ENCODE data around the gene NPTX2. TPM values are rescaled to one million over a fixed set of nuclear protein-coding genes. Genes with fewer than 3 reads are reported as not detected.

The NPTX2 gene, protein sequence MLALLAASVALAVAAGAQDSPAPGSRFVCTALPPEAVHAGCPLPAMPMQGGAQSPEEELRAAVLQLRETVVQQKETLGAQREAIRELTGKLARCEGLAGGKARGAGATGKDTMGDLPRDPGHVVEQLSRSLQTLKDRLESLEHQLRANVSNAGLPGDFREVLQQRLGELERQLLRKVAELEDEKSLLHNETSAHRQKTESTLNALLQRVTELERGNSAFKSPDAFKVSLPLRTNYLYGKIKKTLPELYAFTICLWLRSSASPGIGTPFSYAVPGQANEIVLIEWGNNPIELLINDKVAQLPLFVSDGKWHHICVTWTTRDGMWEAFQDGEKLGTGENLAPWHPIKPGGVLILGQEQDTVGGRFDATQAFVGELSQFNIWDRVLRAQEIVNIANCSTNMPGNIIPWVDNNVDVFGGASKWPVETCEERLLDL
- 0.12 and 0.21 TPM in 2 replicates for polyA plus RNA-seq (2013)

DNA sequence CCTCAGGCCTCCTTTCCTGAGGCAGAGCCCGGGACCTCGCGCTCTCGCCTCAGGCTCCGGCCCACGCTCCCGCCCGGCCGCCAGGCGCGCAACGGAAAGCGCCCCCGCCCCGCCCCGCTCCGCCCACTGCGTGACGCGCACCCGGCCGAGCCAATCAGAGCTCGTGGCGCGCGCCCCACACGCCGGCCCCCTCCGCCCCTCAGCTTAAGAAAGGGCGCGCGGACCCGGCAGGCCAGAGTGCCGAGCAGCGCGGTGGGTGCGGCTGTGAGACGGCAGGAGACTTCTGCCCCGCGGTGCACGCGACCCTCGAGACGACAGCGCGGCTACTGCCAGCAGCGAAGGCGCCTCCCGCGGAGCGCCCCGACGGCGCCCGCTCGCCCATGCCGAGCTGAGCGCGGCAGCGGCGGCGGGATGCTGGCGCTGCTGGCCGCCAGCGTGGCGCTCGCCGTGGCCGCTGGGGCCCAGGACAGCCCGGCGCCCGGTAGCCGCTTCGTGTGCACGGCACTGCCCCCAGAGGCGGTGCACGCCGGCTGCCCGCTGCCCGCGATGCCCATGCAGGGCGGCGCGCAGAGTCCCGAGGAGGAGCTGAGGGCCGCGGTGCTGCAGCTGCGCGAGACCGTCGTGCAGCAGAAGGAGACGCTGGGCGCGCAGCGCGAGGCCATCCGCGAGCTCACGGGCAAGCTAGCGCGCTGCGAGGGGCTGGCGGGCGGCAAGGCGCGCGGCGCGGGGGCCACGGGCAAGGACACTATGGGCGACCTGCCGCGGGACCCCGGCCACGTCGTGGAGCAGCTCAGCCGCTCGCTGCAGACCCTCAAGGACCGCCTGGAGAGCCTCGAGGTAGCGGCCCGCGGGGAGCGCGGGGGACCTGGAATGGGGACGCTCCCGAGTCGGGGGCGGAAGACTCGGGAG is at the start of gene NPTX2:
NPTX2 (plus strand) TSS at position 235 of the 909 bp plus-strand sequence; CDS start at position 412, 177 bp downstream.
- H2AK5ac ChIP-seq (ENCODE audit: low read length): no peak within 1 kb of the TSS
- H3K79me1 ChIP-seq (ENCODE audit: low read length): no peaks in the 10 kb centered on the region
- H4K8ac ChIP-seq (ENCODE audit: low read depth, low read length): no peak within 1 kb of the TSS
- H3K4me3 ChIP-seq (ENCODE audit: low read depth, low read length): peak within 1 kb of the TSS; percentile 52
- H3K4me1 ChIP-seq (ENCODE audit: control insufficient read depth in 1 of 2, insufficient read depth in 2 of 2, low read length in 2 of 2): peaks cover 9% of the 10 kb centered on the region in 2 experiments
- no CpG with 5 or more reads among the region's 130 CpGs for WGBS (ENCODE audit: extremely low coverage, insufficient coverage, insufficient read length)
- peaks cover 42% of the 10 kb centered on the region for H3K27me3 ChIP-seq (ENCODE audit: insufficient read depth, low read length)
- H3K4me2 ChIP-seq (ENCODE audit: low read length): peak within 1 kb of the TSS; percentile 62
- no peak for DNase-seq
- H3K9ac ChIP-seq (ENCODE audit: low read length): no peak within 1 kb of the TSS
- H2BK5ac ChIP-seq (ENCODE audit: low read depth, low read length, poor library complexity): no peak within 1 kb of the TSS
- H2BK12ac ChIP-seq (ENCODE audit: low read length): no peak within 1 kb of the TSS
- H2AFZ ChIP-seq (ENCODE audit: insufficient read depth, low read length, poor library complexity): peak within 1 kb of the TSS; percentile 10
- H2BK120ac ChIP-seq (ENCODE audit: insufficient read depth, low read length, poor library complexity): no peak within 1 kb of the TSS
- H3K79me2 ChIP-seq (ENCODE audit: control insufficient read depth, insufficient read depth, low read length, poor library complexity): no peaks in the 10 kb centered on the region
- no peaks in the 10 kb centered on the region for H3K36me3 ChIP-seq (ENCODE audit: control insufficient read depth in 1 of 2, insufficient read depth in 2 of 2, low read length in 2 of 2)
- H3K4ac ChIP-seq (ENCODE audit: low read depth, low read length): no peak within 1 kb of the TSS
- H3K23ac ChIP-seq (ENCODE audit: low read length): no peak within 1 kb of the TSS
- H3K9me3 ChIP-seq (ENCODE audit: insufficient read depth, low read depth, low read length): peaks cover 9% of the 10 kb centered on the region
- H3K14ac ChIP-seq (ENCODE audit: low read length): no peak within 1 kb of the TSS
- no peak within 1 kb of the TSS for H3K27ac ChIP-seq (ENCODE audit: low read depth, low read length)
- H4K12ac ChIP-seq (ENCODE audit: low read depth, low read length): no peak within 1 kb of the TSS
- H3K18ac ChIP-seq (ENCODE audit: low read length): no peak within 1 kb of the TSS
- no peak within 1 kb of the TSS for H4K91ac ChIP-seq (ENCODE audit: low read depth, low read length)

DNA sequence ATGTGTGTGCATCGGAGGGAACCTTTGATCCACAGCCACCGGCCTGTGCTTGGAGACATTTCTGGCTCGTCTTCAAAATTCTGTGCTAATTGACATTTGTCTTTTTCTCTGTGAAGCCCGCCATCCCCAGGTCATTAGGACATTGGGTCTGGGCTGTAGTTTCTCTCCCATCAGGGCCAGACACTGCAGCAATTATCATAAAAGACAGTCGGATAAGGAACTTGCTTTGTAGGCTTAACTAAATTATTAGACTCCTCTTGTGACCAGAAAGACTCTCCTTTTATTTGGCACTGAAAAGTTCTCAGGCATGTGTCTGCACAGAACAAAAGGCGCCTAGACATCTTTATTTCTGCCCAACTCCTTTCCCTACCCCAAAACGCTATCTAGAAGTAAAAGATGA is 49.1 kb upstream of the NPTX2 start:
- Histone ChIP-seq H3K4me3 (ENCODE audit: low read depth, low read length) (no peak overlapping the region), H3K27me3 (ENCODE audit: insufficient read depth, low read length) (no peaks in the 10 kb centered on the region), H2AFZ (ENCODE audit: insufficient read depth, low read length, poor library complexity) (no peak overlapping the region), H4K91ac (ENCODE audit: low read depth, low read length) (no peak overlapping the region), H3K79me2 (ENCODE audit: control insufficient read depth, insufficient read depth, low read length, poor library complexity) (no peaks in the 10 kb centered on the region), H3K14ac (ENCODE audit: low read length) (no peak overlapping the region), H3K23ac (ENCODE audit: low read length) (no peak overlapping the region), H4K12ac (ENCODE audit: low read depth, low read length) (no peak overlapping the region), H3K18ac (ENCODE audit: low read length) (no peak overlapping the region), H2BK120ac (ENCODE audit: insufficient read depth, low read length, poor library complexity) (no peak overlapping the region), H3K79me1 (ENCODE audit: low read length) (no peaks in the 10 kb centered on the region), H3K4ac (ENCODE audit: low read depth, low read length) (no peak overlapping the region), H3K36me3 (ENCODE audit: control insufficient read depth in 1 of 2, insufficient read depth in 2 of 2, low read length in 2 of 2) (no peaks in the 10 kb centered on the region), H3K9me3 (ENCODE audit: insufficient read depth, low read depth, low read length) (peaks cover 3% of the 10 kb centered on the region), H3K9ac (ENCODE audit: low read length) (no peak overlapping the region), H2BK12ac (ENCODE audit: low read length) (no peak overlapping the region), H2AK5ac (ENCODE audit: low read length) (no peak overlapping the region), H3K27ac (ENCODE audit: low read depth, low read length) (no peak overlapping the region), H3K4me2 (ENCODE audit: low read length) (no peak overlapping the region), H2BK5ac (ENCODE audit: low read depth, low read length, poor library complexity) (no peak overlapping the region), H3K4me1 (ENCODE audit: control insufficient read depth in 1 of 2, insufficient read depth in 2 of 2, low read length in 2 of 2) (no peaks in the 10 kb centered on the region), H4K8ac (ENCODE audit: low read depth, low read length) (no peak overlapping the region)
- WGBS (ENCODE audit: extremely low coverage, insufficient coverage, insufficient read length): no CpG with 5 or more reads among the region's 7 CpGs
- DNase-seq: no peak

DNA sequence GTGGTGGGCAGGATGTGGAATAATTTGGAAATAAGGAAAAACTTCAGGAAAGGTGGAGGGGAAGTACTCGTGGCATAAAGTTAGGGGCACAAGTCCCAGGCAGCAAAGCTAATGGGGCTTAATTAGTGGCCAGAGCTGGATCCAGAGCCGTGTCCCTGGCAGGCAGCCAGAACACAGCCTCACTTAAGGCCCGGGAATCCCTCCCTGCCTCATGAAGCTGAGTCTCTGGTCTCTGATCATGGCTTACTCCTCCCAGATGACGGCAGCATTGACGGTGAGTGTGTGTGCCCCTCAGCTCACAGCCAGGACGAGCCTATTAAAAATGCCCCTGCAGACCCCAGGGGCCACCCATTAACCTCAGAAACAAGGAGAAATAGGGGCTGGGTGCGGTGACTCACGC is 48.2 kb upstream of the NPTX2 start:
- no peak overlapping the region for H2BK12ac ChIP-seq (ENCODE audit: low read length)
- H2BK120ac ChIP-seq (ENCODE audit: insufficient read depth, low read length, poor library complexity): no peak overlapping the region
- no peak overlapping the region for H3K18ac ChIP-seq (ENCODE audit: low read length)
- no peak overlapping the region for H3K14ac ChIP-seq (ENCODE audit: low read length)
- no peak overlapping the region for H3K27ac ChIP-seq (ENCODE audit: low read depth, low read length)
- no peak overlapping the region for H3K4me3 ChIP-seq (ENCODE audit: low read depth, low read length)
- no peak overlapping the region for H3K23ac ChIP-seq (ENCODE audit: low read length)
- H4K12ac ChIP-seq (ENCODE audit: low read depth, low read length): no peak overlapping the region
- H4K91ac ChIP-seq (ENCODE audit: low read depth, low read length): no peak overlapping the region
- no peaks in the 10 kb centered on the region for H3K36me3 ChIP-seq (ENCODE audit: control insufficient read depth in 1 of 2, insufficient read depth in 2 of 2, low read length in 2 of 2)
- no peak overlapping the region for H2AK5ac ChIP-seq (ENCODE audit: low read length)
- H2BK5ac ChIP-seq (ENCODE audit: low read depth, low read length, poor library complexity): no peak overlapping the region
- no peak overlapping the region for H4K8ac ChIP-seq (ENCODE audit: low read depth, low read length)
- H3K4me2 ChIP-seq (ENCODE audit: low read length): no peak overlapping the region
- no peaks in the 10 kb centered on the region for H3K79me1 ChIP-seq (ENCODE audit: low read length)
- H3K9me3 ChIP-seq (ENCODE audit: insufficient read depth, low read depth, low read length): peaks cover 3% of the 10 kb centered on the region
- no peak overlapping the region for H3K9ac ChIP-seq (ENCODE audit: low read length)
- WGBS (ENCODE audit: extremely low coverage, insufficient coverage, insufficient read length): no CpG with 5 or more reads among the region's 8 CpGs
- H3K4me1 ChIP-seq (ENCODE audit: control insufficient read depth in 1 of 2, insufficient read depth in 2 of 2, low read length in 2 of 2): no peaks in the 10 kb centered on the region
- no peak overlapping the region for H2AFZ ChIP-seq (ENCODE audit: insufficient read depth, low read length, poor library complexity)
- no peaks in the 10 kb centered on the region for H3K79me2 ChIP-seq (ENCODE audit: control insufficient read depth, insufficient read depth, low read length, poor library complexity)
- DNase-seq: no peak
- no peaks in the 10 kb centered on the region for H3K27me3 ChIP-seq (ENCODE audit: insufficient read depth, low read length)
- H3K4ac ChIP-seq (ENCODE audit: low read depth, low read length): no peak overlapping the region

DNA sequence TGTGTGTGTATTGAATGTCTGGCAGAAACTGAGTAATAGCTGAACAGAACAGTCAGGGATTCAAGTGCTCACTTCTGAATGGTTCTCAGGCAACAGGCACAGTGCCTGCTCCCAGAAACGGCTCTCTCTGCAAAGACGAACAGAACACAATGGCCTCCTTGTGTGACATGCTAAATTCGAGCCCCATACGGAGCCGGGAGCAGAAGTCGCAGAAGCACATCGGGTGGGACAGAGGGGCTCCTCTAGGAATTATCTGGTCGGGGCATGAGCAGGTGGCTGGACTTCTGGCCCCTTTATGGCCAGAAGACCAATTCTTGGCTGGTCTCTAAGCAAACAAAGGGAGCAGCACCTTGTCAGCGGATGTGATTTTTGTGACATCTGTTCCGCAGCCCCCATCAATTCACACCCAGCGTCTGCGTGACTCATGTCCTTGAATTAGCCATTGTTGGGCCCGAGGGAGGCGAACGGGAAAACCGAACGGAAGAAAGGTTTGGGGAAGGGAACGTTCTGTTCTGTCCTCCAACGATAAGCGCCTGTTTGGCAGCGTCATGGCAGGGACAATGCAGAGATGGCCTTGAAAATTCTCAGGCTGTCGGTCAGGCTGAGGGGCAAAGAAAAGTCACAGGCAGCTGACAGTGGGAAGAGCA is 47.3 kb upstream of the NPTX2 start:
- Histone ChIP-seq H3K18ac (ENCODE audit: low read length) (no peak overlapping the region), H3K9me3 (ENCODE audit: insufficient read depth, low read depth, low read length) (no peaks in the 10 kb centered on the region), H2AFZ (ENCODE audit: insufficient read depth, low read length, poor library complexity) (no peak overlapping the region), H3K27me3 (ENCODE audit: insufficient read depth, low read length) (no peaks in the 10 kb centered on the region), H3K14ac (ENCODE audit: low read length) (no peak overlapping the region), H3K4ac (ENCODE audit: low read depth, low read length) (no peak overlapping the region), H4K91ac (ENCODE audit: low read depth, low read length) (no peak overlapping the region), H3K23ac (ENCODE audit: low read length) (no peak overlapping the region), H4K8ac (ENCODE audit: low read depth, low read length) (no peak overlapping the region), H3K36me3 (ENCODE audit: control insufficient read depth in 1 of 2, insufficient read depth in 2 of 2, low read length in 2 of 2) (no peaks in the 10 kb centered on the region), H3K4me1 (ENCODE audit: control insufficient read depth in 1 of 2, insufficient read depth in 2 of 2, low read length in 2 of 2) (no peaks in the 10 kb centered on the region), H2AK5ac (ENCODE audit: low read length) (no peak overlapping the region), H3K79me1 (ENCODE audit: low read length) (no peaks in the 10 kb centered on the region), H3K4me3 (ENCODE audit: low read depth, low read length) (no peak overlapping the region), H3K4me2 (ENCODE audit: low read length) (no peak overlapping the region), H3K79me2 (ENCODE audit: control insufficient read depth, insufficient read depth, low read length, poor library complexity) (no peaks in the 10 kb centered on the region), H3K27ac (ENCODE audit: low read depth, low read length) (no peak overlapping the region), H2BK12ac (ENCODE audit: low read length) (no peak overlapping the region), H4K12ac (ENCODE audit: low read depth, low read length) (no peak overlapping the region), H2BK5ac (ENCODE audit: low read depth, low read length, poor library complexity) (no peak overlapping the region), H2BK120ac (ENCODE audit: insufficient read depth, low read length, poor library complexity) (no peak overlapping the region), H3K9ac (ENCODE audit: low read length) (no peak overlapping the region)
- no CpG with 5 or more reads among the region's 22 CpGs for WGBS (ENCODE audit: extremely low coverage, insufficient coverage, insufficient read length)
- no peak for DNase-seq
